ENCODE data around the gene TMEM176A. TPM values are rescaled to one million over a fixed set of nuclear protein-coding genes. Genes with fewer than 3 reads are reported as not detected.

Gene TMEM176A
- total and polyA plus RNA-seq, 2 experiments from 2014 or later, result not detected

DNA sequence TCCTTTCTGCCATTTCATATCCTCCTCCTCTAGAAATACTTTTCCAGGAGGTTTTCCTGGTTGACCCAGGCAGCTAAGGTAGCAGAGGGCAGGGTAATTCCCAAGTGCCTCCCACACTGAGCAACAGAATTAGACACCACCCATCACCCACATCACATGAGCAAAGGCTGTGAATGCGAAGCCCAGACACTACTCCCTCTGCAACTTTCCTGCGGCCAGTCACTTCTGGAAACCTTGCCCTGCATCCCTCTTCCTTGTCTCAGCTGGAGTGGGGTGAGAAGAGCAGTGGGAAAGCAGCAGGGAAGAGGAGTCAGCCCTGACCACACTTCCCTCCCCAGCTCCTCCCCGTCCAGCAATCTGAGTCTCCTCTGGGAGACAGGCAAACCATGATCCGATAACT lies 15.6 kb upstream of the TMEM176A start:
- Histone ChIP-seq H3K27ac (no peak overlapping the region), H3K4me1 (ENCODE audit: insufficient read depth) (no peaks in the 10 kb centered on the region), H3K27me3 (replicated peaks; ENCODE audit: insufficient read depth) (no peaks in the 10 kb centered on the region), H3K9ac (no peak overlapping the region), H3K4me3 (no peak overlapping the region), H3K36me3 (ENCODE audit: low read depth) (no peaks in the 10 kb centered on the region), H3K9me3 (ENCODE audit: low read depth) (no peaks in the 10 kb centered on the region), H4K20me1 (ENCODE audit: insufficient read depth) (no peaks in the 10 kb centered on the region), H3K79me2 (ENCODE audit: insufficient read depth) (no peaks in the 10 kb centered on the region), H3F3A (ENCODE audit: insufficient read depth) (no peaks in the 10 kb centered on the region), H3K4me2 (ENCODE audit: unreplicated experiment) (no peak overlapping the region), H3K9me2 (ENCODE audit: insufficient read depth) (no peaks in the 10 kb centered on the region), H2AFZ (no peak overlapping the region)
- DNase-seq, result no peak
- WGBS, 2 experiments (ENCODE audit: low coverage in 1 of 2, low lambda C conversion rate in 2 of 2, missing lambda C conversion rate in 2 of 2), result 73 to 78% methylated on average over 4 of the region's 4 CpGs
- TF ChIP-seq EZH2 (IDR thresholded peaks at IDR 0.05; ENCODE audit: insufficient read depth, poor library complexity, severe bottlenecking) (no peak), EZH2phosphoT487 (IDR thresholded peaks at IDR 0.05; ENCODE audit: insufficient read depth, low read depth) (no peak)
- in situ Hi-C loops (cut with MboI), result no loop called here

DNA sequence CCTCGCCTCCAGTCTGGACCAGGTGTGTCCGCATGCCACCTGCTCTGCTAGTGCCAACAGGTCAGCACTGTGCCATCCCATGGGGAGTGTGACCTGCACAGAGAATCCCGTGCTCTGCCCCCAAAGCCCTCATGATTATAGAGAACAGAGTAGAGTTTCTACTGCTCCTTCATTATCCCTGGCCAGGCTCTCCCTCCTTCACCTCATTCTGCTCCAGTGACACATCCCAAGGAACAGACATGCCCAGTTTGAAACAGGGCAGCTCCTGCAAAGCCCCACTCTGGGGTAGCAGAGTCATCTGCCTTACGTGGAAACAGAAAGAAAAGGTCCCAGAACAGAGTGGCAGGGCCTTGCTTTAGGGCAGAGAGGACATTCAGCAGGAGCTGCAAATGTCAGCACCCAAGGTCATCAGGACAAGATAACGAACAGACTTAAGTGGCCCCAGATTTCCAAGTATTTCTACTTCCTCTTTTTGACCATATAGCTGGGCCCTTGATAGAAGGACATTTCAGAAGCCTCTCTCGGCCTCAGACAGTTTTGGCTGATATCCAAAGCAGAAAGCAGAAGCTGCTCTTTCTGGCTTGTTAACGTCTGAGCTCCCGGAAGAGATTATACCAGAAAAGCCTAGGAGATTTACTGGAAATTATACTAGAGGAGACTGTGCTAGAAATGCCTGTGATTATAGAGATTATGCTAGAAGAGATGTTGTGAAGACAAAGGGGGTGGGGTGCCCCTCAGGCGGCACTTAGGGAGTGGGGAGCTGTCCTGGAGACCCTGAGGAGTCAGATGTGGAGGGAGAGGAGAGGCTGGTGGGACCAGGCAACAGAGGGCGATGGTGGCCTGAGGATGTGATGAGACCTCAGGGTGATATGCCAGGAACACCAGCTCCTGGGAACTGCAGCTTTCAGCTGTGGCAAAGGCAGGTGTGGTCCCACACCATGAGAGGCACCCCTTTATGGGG lies 13.0 kb upstream of the TMEM176A start:
- Histone ChIP-seq H2AFZ (no peak overlapping the region), H3K27me3 (replicated peaks; ENCODE audit: insufficient read depth) (no peaks in the 10 kb centered on the region), H3K9ac (no peak overlapping the region), H3K9me3 (ENCODE audit: low read depth) (no peaks in the 10 kb centered on the region), H4K20me1 (ENCODE audit: insufficient read depth) (no peaks in the 10 kb centered on the region), H3K36me3 (ENCODE audit: low read depth) (no peaks in the 10 kb centered on the region), H3F3A (ENCODE audit: insufficient read depth) (no peaks in the 10 kb centered on the region), H3K4me1 (ENCODE audit: insufficient read depth) (no peaks in the 10 kb centered on the region), H3K4me2 (ENCODE audit: unreplicated experiment) (no peak overlapping the region), H3K27ac (no peak overlapping the region), H3K9me2 (ENCODE audit: insufficient read depth) (no peaks in the 10 kb centered on the region), H3K4me3 (no peak overlapping the region), H3K79me2 (ENCODE audit: insufficient read depth) (no peaks in the 10 kb centered on the region)
- WGBS, 2 experiments (ENCODE audit: low coverage in 1 of 2, low lambda C conversion rate in 2 of 2, missing lambda C conversion rate in 2 of 2), result 31 to 33% methylated on average over 10 of the region's 10 CpGs
- DNase-seq, result peak; percentile 18
- TF ChIP-seq EZH2phosphoT487 (IDR thresholded peaks at IDR 0.05; ENCODE audit: insufficient read depth, low read depth), result no peak
- no peak for TF ChIP-seq EZH2 (IDR thresholded peaks at IDR 0.05; ENCODE audit: insufficient read depth, poor library complexity, severe bottlenecking)
- in situ Hi-C loops (cut with MboI), result no loop called here

DNA sequence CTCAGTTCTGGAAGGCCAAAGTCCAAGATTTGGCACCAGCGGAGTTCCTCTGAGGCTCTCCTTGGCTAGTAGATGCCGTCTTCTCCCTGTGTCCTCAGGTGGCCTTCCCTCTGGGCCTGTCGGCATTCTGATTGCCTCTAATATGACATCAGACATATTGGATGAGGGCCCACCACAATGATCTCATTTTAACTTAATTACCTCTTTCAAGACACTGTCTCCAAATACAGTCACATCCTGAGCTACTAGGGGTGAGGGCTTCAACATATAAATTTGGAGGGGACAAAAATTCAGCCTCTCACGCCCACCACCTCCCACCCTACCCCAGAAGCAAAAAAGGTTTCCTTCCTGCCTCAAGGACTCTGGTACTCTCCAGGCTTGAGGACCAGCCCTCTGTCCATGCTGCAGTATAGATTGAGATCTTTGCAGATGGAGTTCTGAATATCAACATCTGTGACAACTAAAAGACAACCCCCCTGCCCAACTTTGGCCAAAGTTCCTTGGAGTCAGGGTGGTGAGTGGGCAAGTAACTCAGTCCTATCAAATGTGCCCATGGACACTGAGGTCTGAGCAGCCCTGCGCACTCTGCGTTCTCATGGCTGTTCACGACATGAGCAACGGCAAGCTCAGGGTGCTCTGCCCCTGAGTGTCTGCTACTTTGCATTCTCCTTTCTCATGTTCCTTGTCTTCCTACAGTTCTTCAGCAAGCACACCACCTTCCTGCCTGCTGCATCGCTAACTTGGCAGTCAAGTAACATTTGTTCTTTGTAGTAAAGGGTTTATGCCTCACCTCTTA lies 11.9 kb upstream of the TMEM176A start:
- in situ Hi-C loops (cut with MboI), result no loop called here
- Histone ChIP-seq H3K79me2 (ENCODE audit: insufficient read depth) (no peaks in the 10 kb centered on the region), H3K27ac (no peak overlapping the region), H3K4me3 (no peak overlapping the region), H3K9ac (no peak overlapping the region), H4K20me1 (ENCODE audit: insufficient read depth) (no peaks in the 10 kb centered on the region), H3K36me3 (ENCODE audit: low read depth) (no peaks in the 10 kb centered on the region), H3K9me2 (ENCODE audit: insufficient read depth) (no peaks in the 10 kb centered on the region), H3K4me1 (ENCODE audit: insufficient read depth) (no peaks in the 10 kb centered on the region), H2AFZ (no peak overlapping the region), H3F3A (ENCODE audit: insufficient read depth) (no peaks in the 10 kb centered on the region), H3K4me2 (ENCODE audit: unreplicated experiment) (no peak overlapping the region), H3K27me3 (replicated peaks; ENCODE audit: insufficient read depth) (no peaks in the 10 kb centered on the region), H3K9me3 (ENCODE audit: low read depth) (no peaks in the 10 kb centered on the region)
- 57% methylated on average over 9 of the region's 9 CpGs for WGBS, 2 experiments (ENCODE audit: low coverage in 1 of 2, low lambda C conversion rate in 2 of 2, missing lambda C conversion rate in 2 of 2)
- peak; percentile 53 for DNase-seq
- no peak for TF ChIP-seq EZH2phosphoT487 (IDR thresholded peaks at IDR 0.05; ENCODE audit: insufficient read depth, low read depth)
- no peak for TF ChIP-seq EZH2 (IDR thresholded peaks at IDR 0.05; ENCODE audit: insufficient read depth, poor library complexity, severe bottlenecking)

- H3K27ac ChIP-seq, result no peak overlapping the region
Observed at GRCh38 chr7:150790416-150791075, 10.0 kb upstream of the TMEM176A start.

More at GRCh38 chr7:150790416-150791075, 10.0 kb upstream of the TMEM176A start:
- Histone ChIP-seq H3F3A (ENCODE audit: insufficient read depth) (no peaks in the 10 kb centered on the region), H3K9ac (no peak overlapping the region), H3K4me3 (no peak overlapping the region), H3K4me2 (ENCODE audit: unreplicated experiment) (no peak overlapping the region), H3K9me2 (ENCODE audit: insufficient read depth) (no peaks in the 10 kb centered on the region), H3K27me3 (replicated peaks; ENCODE audit: insufficient read depth) (no peaks in the 10 kb centered on the region), H3K36me3 (ENCODE audit: low read depth) (no peaks in the 10 kb centered on the region), H3K79me2 (ENCODE audit: insufficient read depth) (no peaks in the 10 kb centered on the region), H3K9me3 (ENCODE audit: low read depth) (no peaks in the 10 kb centered on the region), H4K20me1 (ENCODE audit: insufficient read depth) (no peaks in the 10 kb centered on the region), H3K4me1 (ENCODE audit: insufficient read depth) (no peaks in the 10 kb centered on the region), H2AFZ (no peak overlapping the region)
- no peak for TF ChIP-seq EZH2phosphoT487 (IDR thresholded peaks at IDR 0.05; ENCODE audit: insufficient read depth, low read depth)
- TF ChIP-seq EZH2 (IDR thresholded peaks at IDR 0.05; ENCODE audit: insufficient read depth, poor library complexity, severe bottlenecking), result no peak
- no peak for DNase-seq
- 51 to 53% methylated on average over 9 of the region's 9 CpGs for WGBS, 2 experiments (ENCODE audit: low coverage in 1 of 2, low lambda C conversion rate in 2 of 2, missing lambda C conversion rate in 2 of 2)
- in situ Hi-C loops (cut with MboI), result no loop called here
